LNCAP (cell line): ENCODE results near the gene MAGI1.

Source experiments
- TF ChIP-seq, protein P1 (sequence below): fragments of 450-650 bp; IDR thresholded peaks from 2 replicates; pipeline ENCODE4 v1.5.1; 2017; ENCODE audit warnings: mild to moderate bottlenecking

The MAGI1 gene

DNA sequence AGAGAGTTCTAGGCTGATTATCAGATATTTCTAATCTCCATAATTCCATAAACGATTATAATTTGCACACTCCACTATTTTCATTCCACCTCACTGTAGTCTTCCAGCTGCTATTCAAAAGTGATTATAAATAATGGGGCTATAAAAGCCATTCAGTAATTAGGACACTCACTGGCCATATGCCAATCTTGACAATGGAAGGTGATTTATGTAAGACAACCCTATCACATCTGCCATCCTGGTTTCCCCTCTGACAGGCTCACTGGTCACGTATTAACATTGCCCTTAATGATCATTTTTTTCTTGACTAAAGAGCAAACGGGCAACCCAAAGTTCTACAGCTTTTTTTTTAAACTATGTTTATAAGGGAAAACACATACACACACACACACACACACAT lies 402.4 kb downstream of the MAGI1 start:
- TF ChIP-seq, protein P1, sequence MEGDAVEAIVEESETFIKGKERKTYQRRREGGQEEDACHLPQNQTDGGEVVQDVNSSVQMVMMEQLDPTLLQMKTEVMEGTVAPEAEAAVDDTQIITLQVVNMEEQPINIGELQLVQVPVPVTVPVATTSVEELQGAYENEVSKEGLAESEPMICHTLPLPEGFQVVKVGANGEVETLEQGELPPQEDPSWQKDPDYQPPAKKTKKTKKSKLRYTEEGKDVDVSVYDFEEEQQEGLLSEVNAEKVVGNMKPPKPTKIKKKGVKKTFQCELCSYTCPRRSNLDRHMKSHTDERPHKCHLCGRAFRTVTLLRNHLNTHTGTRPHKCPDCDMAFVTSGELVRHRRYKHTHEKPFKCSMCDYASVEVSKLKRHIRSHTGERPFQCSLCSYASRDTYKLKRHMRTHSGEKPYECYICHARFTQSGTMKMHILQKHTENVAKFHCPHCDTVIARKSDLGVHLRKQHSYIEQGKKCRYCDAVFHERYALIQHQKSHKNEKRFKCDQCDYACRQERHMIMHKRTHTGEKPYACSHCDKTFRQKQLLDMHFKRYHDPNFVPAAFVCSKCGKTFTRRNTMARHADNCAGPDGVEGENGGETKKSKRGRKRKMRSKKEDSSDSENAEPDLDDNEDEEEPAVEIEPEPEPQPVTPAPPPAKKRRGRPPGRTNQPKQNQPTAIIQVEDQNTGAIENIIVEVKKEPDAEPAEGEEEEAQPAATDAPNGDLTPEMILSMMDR = no peak

DNA sequence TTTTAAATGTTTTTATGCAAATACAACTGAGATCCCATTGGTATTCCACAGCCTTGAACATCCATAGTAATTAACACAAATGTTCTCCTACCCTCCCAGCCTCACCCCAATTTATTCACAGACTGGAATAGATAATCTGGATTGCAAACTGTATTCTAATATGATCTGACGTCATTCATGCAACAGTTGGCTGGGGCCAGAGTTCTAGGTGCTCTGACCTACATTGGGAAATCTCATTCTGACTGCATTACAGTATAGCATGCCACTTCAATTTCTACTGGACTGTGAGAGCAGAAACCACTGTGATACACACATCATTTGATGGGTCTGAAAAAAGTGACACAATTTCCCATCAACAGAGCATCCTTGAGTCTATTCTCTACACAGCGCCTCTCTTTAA lies 403.1 kb downstream of the MAGI1 start:
- TF ChIP-seq, protein P1 = no peak

DNA sequence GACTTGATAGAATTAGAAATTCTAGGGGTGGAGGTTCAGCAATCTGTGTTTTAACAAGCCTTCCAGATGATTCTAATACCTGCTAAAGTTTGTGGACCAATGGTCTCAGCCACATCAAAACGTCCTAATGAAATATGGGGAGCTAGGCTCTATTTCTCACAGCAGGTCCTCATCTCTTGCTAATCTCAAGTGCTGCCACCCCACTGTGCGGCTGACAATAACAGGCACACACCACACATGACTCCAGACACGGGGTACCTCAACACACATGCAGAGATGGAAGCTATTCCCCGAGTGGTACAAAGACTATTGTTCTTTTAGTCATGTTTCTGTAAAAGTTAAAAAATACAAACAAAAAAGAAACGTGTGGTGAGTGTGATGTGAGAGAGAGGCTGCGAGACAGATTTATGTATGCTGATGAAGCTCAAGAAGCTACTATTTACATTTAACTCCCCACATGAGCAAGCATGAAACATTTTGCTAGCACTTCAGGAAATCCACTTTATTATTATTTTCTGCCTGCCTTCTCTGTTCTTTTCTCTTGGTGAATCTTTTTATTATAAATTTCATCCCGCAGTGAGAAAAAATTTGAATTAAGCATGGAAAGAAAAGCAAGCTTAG lies 405.6 kb downstream of the MAGI1 start:
- TF ChIP-seq, protein P1 = no peak

DNA sequence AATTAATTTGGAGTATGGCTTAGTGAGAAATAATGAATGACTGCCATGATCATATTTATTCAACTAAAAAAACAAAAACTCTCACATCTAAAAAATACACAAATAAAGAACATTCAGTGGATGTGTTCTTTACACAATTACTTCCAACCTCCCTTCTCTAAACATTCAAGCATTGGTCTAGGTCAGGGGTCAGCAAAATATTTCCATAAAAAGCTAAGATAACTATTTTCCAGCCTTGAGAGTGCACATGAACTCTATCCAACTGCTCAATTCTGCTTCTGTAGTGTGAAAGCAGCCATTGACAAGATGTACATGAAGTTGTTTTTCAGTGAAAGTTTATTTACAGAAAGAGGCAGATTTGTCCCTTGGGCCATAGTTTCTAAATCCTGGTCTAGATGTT lies 406.3 kb downstream of the MAGI1 start:
- TF ChIP-seq, protein P1 = no peak

DNA sequence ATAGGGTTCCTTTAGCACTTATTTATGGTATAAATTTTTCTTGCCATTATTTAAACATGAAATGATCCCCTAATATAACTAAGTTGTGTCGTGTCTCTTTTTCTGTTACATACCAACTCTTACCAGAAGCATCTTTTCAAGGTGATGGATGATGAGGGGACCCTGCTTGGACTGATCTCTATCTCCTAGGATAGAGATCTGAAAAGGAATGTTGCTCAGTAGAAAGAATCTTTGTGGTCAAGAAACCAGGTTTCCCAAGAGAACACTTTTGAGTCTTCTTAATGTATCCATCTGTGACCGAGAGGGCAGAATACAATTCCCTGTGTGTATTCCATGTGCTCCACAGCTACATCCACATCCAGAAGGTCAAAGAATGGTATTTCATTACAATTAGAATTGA lies 409.7 kb downstream of the MAGI1 start:
- TF ChIP-seq, protein P1 = no peak

DNA sequence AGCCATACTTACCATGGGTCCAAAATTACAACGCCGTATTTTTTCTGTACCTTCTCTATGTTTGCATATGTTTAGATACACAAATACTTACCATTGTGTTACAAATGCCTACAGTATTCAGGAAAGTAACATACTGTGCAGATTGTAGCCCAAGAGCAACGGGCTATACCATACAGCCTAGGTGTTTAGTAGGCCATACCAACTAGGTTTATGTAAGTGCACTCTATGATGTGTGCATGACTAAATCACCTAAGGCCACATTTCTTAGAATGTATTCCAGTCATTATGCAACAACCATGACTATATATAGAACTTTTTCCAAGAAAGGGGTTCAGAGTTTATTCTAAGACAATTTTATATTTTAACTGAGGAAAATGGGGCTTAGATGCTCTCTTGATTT lies 411.7 kb downstream of the MAGI1 start:
- TF ChIP-seq, protein P1 = no peak

DNA sequence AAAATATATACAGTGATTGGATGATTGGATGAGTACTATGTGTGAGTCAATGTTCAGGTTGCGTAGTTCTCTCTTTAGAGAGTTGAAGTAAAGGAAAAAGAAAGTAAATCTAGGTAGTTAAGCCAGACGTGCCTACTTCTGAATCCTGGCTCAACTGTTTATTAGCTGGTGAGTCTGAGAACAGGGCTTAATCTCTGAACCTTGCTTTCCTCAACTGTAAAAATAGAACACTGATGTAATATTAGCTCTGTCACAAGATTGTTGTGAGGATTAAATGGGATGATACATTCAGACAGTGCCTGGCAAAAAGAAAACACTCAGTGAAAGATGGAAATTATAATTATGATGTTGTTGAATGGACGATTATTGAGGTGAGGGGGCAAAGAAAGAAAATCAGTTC lies 413.4 kb downstream of the MAGI1 start:
- TF ChIP-seq, protein P1 = no peak

DNA sequence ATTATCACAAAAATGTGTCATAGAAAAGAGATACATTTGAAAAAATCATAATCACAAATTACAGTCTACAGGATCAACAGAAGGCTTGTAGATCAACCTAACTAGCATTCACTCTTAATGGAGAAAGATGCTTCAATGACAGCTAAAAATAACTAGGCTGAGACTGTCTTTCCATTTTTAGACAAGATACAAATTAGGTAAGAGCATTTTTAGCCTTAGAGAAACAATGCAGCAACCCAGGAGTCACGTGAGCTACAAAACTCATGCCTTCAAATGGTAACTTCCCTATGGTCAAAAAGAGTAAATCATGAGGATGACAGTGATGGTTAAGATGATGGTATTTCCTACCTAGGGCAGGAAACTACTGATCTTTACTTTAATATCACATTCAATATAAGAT lies 415.4 kb downstream of the MAGI1 start:
- TF ChIP-seq, protein P1 = no peak
